K562 (cell line): ENCODE data around the gene ITPR1. TPM values are rescaled to one million over a fixed set of nuclear protein-coding genes. Genes with fewer than 3 reads are reported as not detected.

ENCODE experiments used
- ATAC-seq: fragments of 200-7000 bp; cut with Tn5 transposase; 3 replicates; pipeline ENCODE4 v1.9.1; 2020; ENCODE audit warnings: moderate library complexity
- BruUV-seq: library from RNA; stranded (reverse); fragments of 400-500 nt; replicated peaks from 2 replicates; lab custom pipeline; 2021; lab: Mats Ljungman, UMichigan
- CTCF ChIA-PET: fragments of 300-600 bp; formaldehyde crosslinking; extraction: SDS; loops from one replicate; lab custom pipeline; 2021; ENCODE audit warnings: low intra/inter-chr PET ratio; lab: Yijun Ruan, JAX
- POLR2A ChIA-PET: fragments of 300-600, 350-650 bp; sonication (Branson Sonifier 250); formaldehyde crosslinking; extraction: SDS; loops from one replicate; lab custom pipeline; 2021; ENCODE audit warnings: antibody characterized with exemption, inconsistent platforms; lab: Yijun Ruan, JAX
- DNase-seq, 4 experiments: peaks; one replicate each; pipeline versions ENCODE4 v3.0.0 to v3.0.0-alpha.2; 2011 to 2018; ENCODE audit warnings: low spot score in 3 of 4, mixed read lengths in 3 of 4; ENCODE audit errors: extremely low read depth in 1 of 4
- FAIRE-seq: peaks from 2 replicates; lab custom pipeline; 2011; peaks lifted over from hg19 to GRCh38; lab: Jason Lieb, UNC
- H2AFZ ChIP-seq: 2 replicates; pipeline ENCODE4 v1.6.0; 2011; ENCODE audit warnings: low read depth, low read length, control low read depth, inconsistent platforms
- H3K27ac ChIP-seq: fragments of 200-600 bp; 3 replicates; pipeline ENCODE4 v1.8.0; 2011; ENCODE audit warnings: low read depth, mild to moderate bottlenecking, control low read depth, inconsistent platforms, low read length, moderate library complexity, mixed read lengths; ENCODE audit errors: extremely low read depth
- H3K27me3 ChIP-seq, 2 experiments: fragments of 300-600 bp in 1 of 2; 2 replicates in 1 of 2; 3 replicates in 1 of 2; pipeline versions ENCODE4 v1.6.0 to v1.8.0; 2011; ENCODE audit warnings: inconsistent platforms in 2 of 2, low read length in 2 of 2, mild to moderate bottlenecking in 1 of 2, mixed read lengths in 1 of 2, moderate library complexity in 1 of 2; ENCODE audit not compliant: control insufficient read depth in 2 of 2, insufficient read depth in 2 of 2
- H3K36me3 ChIP-seq: fragments of 300-600 bp; 3 replicates; pipeline ENCODE4 v1.8.0; 2011; ENCODE audit warnings: mild to moderate bottlenecking, low read length, inconsistent platforms; ENCODE audit not compliant: control insufficient read depth, insufficient read depth
- H3K4me1 ChIP-seq, 2 experiments: fragments of 200-600 bp in 1 of 2; replicated peaks in 1 of 2; 2 replicates in 1 of 2; 3 replicates in 1 of 2; pipeline versions ENCODE4 v1.5.1 to v1.8.0; 2011; ENCODE audit warnings: inconsistent platforms in 2 of 2, low read length in 2 of 2, mild to moderate bottlenecking in 1 of 2, mixed read lengths in 1 of 2, moderate library complexity in 1 of 2; ENCODE audit not compliant: control insufficient read depth in 2 of 2, insufficient read depth in 2 of 2
- H3K4me2 ChIP-seq: 2 replicates; pipeline ENCODE4 v1.6.1; 2011; ENCODE audit warnings: low read length, control low read depth, inconsistent platforms, mixed read lengths; ENCODE audit not compliant: insufficient read depth
- H3K4me3 ChIP-seq: fragments of 200-600 bp; sonication (generic), shearing (Covaris generic); 2 replicates; pipeline ENCODE4 v1.5.1; 2016; ENCODE audit warnings: control low read depth, inconsistent platforms
- H3K79me2 ChIP-seq: fragments of 200-600 bp; 3 replicates; pipeline ENCODE4 v1.8.0; 2011; ENCODE audit warnings: low read length, inconsistent platforms; ENCODE audit not compliant: control insufficient read depth, insufficient read depth
- H3K9ac ChIP-seq, 2 experiments: 2 replicates each; pipeline versions ENCODE4 v1.6.0 to v1.6.1; 2011; ENCODE audit warnings: low read depth in 2 of 2, low read length in 2 of 2, control low read depth in 1 of 2, inconsistent platforms in 1 of 2, mild to moderate bottlenecking in 1 of 2, mixed read lengths in 1 of 2; ENCODE audit not compliant: insufficient read depth in 1 of 2
- H3K9me1 ChIP-seq: one replicate; pipeline ENCODE4 v1.6.0; 2011; ENCODE audit warnings: inconsistent platforms, mild to moderate bottlenecking, low read length, moderate library complexity; ENCODE audit not compliant: control insufficient read depth, insufficient read depth
- H3K9me3 ChIP-seq: replicated peaks from 2 replicates; pipeline ENCODE4 v1.5.1; 2011; ENCODE audit warnings: low read depth, low read length, inconsistent platforms; ENCODE audit not compliant: control insufficient read depth, insufficient read depth
- H4K20me1 ChIP-seq: replicated peaks from 2 replicates; pipeline ENCODE4 v1.6.1; 2011; ENCODE audit warnings: low read length, inconsistent platforms, mixed read lengths; ENCODE audit not compliant: control insufficient read depth, insufficient read depth
- BCOR ChIP-seq: fragments of 450-650 bp; IDR thresholded peaks from 2 replicates; pipeline ENCODE4 v1.6.1; 2016
- CTBP1 ChIP-seq: fragments of 450-650 bp; IDR thresholded peaks from 2 replicates; pipeline ENCODE4 v1.6.1; 2016; ENCODE audit warnings: borderline replicate concordance
- DPF2 ChIP-seq: fragments of 450-650 bp; IDR thresholded peaks from 2 replicates; pipeline ENCODE4 v1.6.1; 2016
- KLF1 ChIP-seq: fragments of 450-650 bp; IDR thresholded peaks from 2 replicates; pipeline ENCODE4 v1.6.1; 2016; ENCODE audit warnings: missing genetic modification characterization, missing compliant biosample characterization
- PRPF4 ChIP-seq: fragments of 200-400 bp; formaldehyde crosslinking; IDR thresholded peaks from one replicate; pipeline ENCODE4 v1.6.1; 2017; ENCODE audit warnings: low read length, low read depth, mild to moderate bottlenecking; ENCODE audit not compliant: insufficient read depth, poor library complexity, severe bottlenecking
- RAD21 ChIP-seq, 2 experiments: fragments of 250-450 bp in 1 of 2; fragments of 450-650 bp in 1 of 2; sonication (Bioruptor Pico) in 1 of 2; formaldehyde crosslinking in 1 of 2; IDR thresholded peaks in 1 of 2; conservative IDR thresholded peaks in 1 of 2; 2 replicates each; pipeline versions ENCODE4 v1.4.0 to v1.8.0; 2020 to 2022; ENCODE audit warnings: mild to moderate bottlenecking in 2 of 2, moderate library complexity in 1 of 2
- RBM25 ChIP-seq: fragments of 200-400 bp; formaldehyde crosslinking; IDR thresholded peaks from 2 replicates; pipeline ENCODE4 v1.6.1; 2018; ENCODE audit warnings: low read length, low read depth, moderate library complexity; ENCODE audit not compliant: severe bottlenecking
- THRAP3 ChIP-seq: fragments of 450-650 bp; IDR thresholded peaks from 2 replicates; pipeline ENCODE4 v1.6.1; 2016; ENCODE audit warnings: mild to moderate bottlenecking, inconsistent platforms, borderline replicate concordance
- ZNF436 ChIP-seq: fragments of 250-450, 450-650 bp; sonication (Bioruptor Pico); formaldehyde crosslinking; IDR thresholded peaks from 2 replicates; pipeline ENCODE4 v1.7.0; 2020; ENCODE audit warnings: mild to moderate bottlenecking
- WGBS: fragments of 100-300 bp; shearing (Covaris generic); methylation state at CpG from one replicate; pipeline ENCODE4 v1.1.6; 2016; ENCODE audit warnings: low coverage, mixed read lengths; ENCODE audit not compliant: insufficient coverage; ENCODE audit errors: missing lambda C conversion rate; 5-methylcytosine and 5-hydroxymethylcytosine counted together
- in situ Hi-C: fragments of 300-500 bp; cut with MboI; formaldehyde crosslinking; loops from 4 replicates; pipeline ENCODE4 v1.15.0; 2018; ENCODE audit warnings: inconsistent platforms, mixed read lengths
- intact Hi-C: fragments of 100-400 bp; cut with micrococcal nuclease; formaldehyde crosslinking; loops from 2 replicates; pipeline ENCODE4 v1.14.2; 2022
- polyA plus RNA-seq, 8 experiments: library from polyadenylated mRNA; depleted of rRNA in 4 of 8; stranded (reverse) in 5 of 8; unstranded in 3 of 8; fragments of >200 nt; fragmentation: Nextera tagmentation in 2 of 8; fragmentation: Illumina TruSeq in 1 of 8; extraction: Ambion mirVana in 2 of 8; extraction: Trizol in 1 of 8; gene quantifications; 2 replicates each; pipeline versions ENCODE4 v1.2.1 to v1.2.3, GENCODE V29; 2011 to 2014; ENCODE audit warnings: inconsistent platforms in 1 of 8, missing spikeins in 1 of 8
- total RNA-seq, 7 experiments: library from RNA; depleted of rRNA in 6 of 7; stranded (reverse); fragments of >200 nt in 6 of 7; fragmentation: Illumina TruSeq in 2 of 7; extraction: Trizol in 2 of 7; gene quantifications; 2 replicates each; pipeline versions ENCODE4 v1.2.1 to v1.2.3, GENCODE V29; 2011 to 2021; ENCODE audit warnings: low replicate concordance in 1 of 7

ITPR1 gene
- total and polyA plus RNA-seq, 9 of the 15 experiments (the other 6 are each of a cell fraction or from before 2014, with no cell fraction given): 22.4 to 40.0 (median 27.4) TPM

GRCh38 chr3:4766716-4767499 lies 273.8 kb downstream of the ITPR1 start (continued):
- TF ChIP-seq RAD21 (CRISPR knock-in tag; conservative IDR thresholded peaks at IDR 0.05 in 1 of 2, IDR thresholded peaks at IDR 0.05 in 1 of 2) (no peak), DPF2 (no peak), THRAP3 (no peak), CTBP1 (no peak), PRPF4 (no peak), ZNF436 (CRISPR knock-in tag) (no peak)

GRCh38 chr3:4768021-4768420 lies 274.9 kb downstream of the ITPR1 start:
- no peaks in the 10 kb centered on the region for H4K20me1 ChIP-seq

More at GRCh38 chr3:4768021-4768420, 274.9 kb downstream of the ITPR1 start:
- intact Hi-C loops: no loop called here
- Histone ChIP-seq H2AFZ (no peak overlapping the region), H3K79me2 (no peaks in the 10 kb centered on the region), H3K4me1 (peaks cover 4 to 13% of the 10 kb centered on the region in 2 experiments), H3K4me2 (no peak overlapping the region), H3K9me3 (peaks cover 9% of the 10 kb centered on the region), H3K36me3 (peaks cover 7% of the 10 kb centered on the region; the same call in 2 of the 3 replicates), H3K27ac (no peak overlapping the region), H3K27me3 (no peaks in the 10 kb centered on the region), H3K4me3 (no peak overlapping the region), H3K9me1 (no peaks in the 10 kb centered on the region), H3K9ac (no peak overlapping the region)
- no peak for ATAC-seq
- no TSS peak for BruUV-seq
- in situ Hi-C loops: no loop called here
- CTCF ChIA-PET: no interaction called here
- WGBS: 54% methylated on average over 5 of the region's 5 CpGs
- POLR2A ChIA-PET: interaction anchor here (1.1 kb wide), 1 partner anchor 12 kb away, joined by 3 read pairs; no protein-coding TSS in a partner anchor
- DNase-seq: no peak
- FAIRE-seq: no peak
- TF ChIP-seq KLF1 (tag) (no peak), BCOR (peak; percentile 79), RBM25 (peak; percentile 83)
